Kidney (tissue), 14 donors: Measurements from ENCODE around the gene SORCS2. TPM values are rescaled to one million over a fixed set of nuclear protein-coding genes. Genes with fewer than 3 reads are reported as not detected.

Experiments
- DNase-seq, 5 donors: peaks; one replicate each; pipeline ENCODE4 v3.0.0-alpha.2; 2013 to 2020
- FAIRE-seq: peaks from 2 replicates; lab custom pipeline; 2012; peaks lifted over from hg19 to GRCh38; lab: Jason Lieb, UNC
- H3K27ac ChIP-seq, 2 donors: one replicate each; pipeline ENCODE4 v1.7.0; 2013; ENCODE audit warnings: low read depth in 2 of 2, low read length in 2 of 2, inconsistent platforms in 1 of 2
- H3K27me3 ChIP-seq: one replicate; pipeline ENCODE4 v1.7.1; 2013; ENCODE audit warnings: low read length, inconsistent platforms; ENCODE audit not compliant: control insufficient read depth, insufficient read depth
- H3K36me3 ChIP-seq, 3 donors: one replicate each; pipeline versions ENCODE4 v1.7.0 to v1.7.1; 2013; ENCODE audit warnings: low read length in 3 of 3, control low read depth in 1 of 3, inconsistent platforms in 1 of 3; ENCODE audit not compliant: insufficient read depth in 3 of 3, control insufficient read depth in 2 of 3
- H3K4me1 ChIP-seq, 3 donors: one replicate each; pipeline versions ENCODE4 v1.7.0 to v1.7.1; 2013; ENCODE audit warnings: low read length in 3 of 3, inconsistent platforms in 1 of 3, low read depth in 1 of 3; ENCODE audit not compliant: control insufficient read depth in 2 of 3, insufficient read depth in 2 of 3
- H3K4me3 ChIP-seq, 3 donors: one replicate each; pipeline versions ENCODE4 v1.7.0 to v1.8.1; 2013; ENCODE audit warnings: low read length in 3 of 3, control low read depth in 1 of 3, inconsistent platforms in 1 of 3
- H3K9ac ChIP-seq, 3 donors: one replicate each; pipeline versions ENCODE4 v1.7.0 to v1.7.1; 2013; ENCODE audit warnings: low read length in 3 of 3, control low read depth in 1 of 3, inconsistent platforms in 1 of 3
- H3K9me3 ChIP-seq, 3 donors: one replicate each; pipeline versions ENCODE4 v1.7.0 to v1.7.1; 2013; ENCODE audit warnings: low read length in 3 of 3, control low read depth in 1 of 3, inconsistent platforms in 1 of 3; ENCODE audit not compliant: control insufficient read depth in 2 of 3, insufficient read depth in 1 of 3
- CTCF ChIP-seq: IDR thresholded peaks from 3 replicates; pipeline ENCODE4 v1.5.1; 2012; ENCODE audit warnings: mild to moderate bottlenecking, moderate library complexity, borderline replicate concordance; ENCODE audit not compliant: insufficient read depth; ENCODE audit errors: extremely low read depth
- intact Hi-C: fragments of 100-400 bp; cut with DNase I; formaldehyde crosslinking; loops from one replicate; pipeline ENCODE4 v1.11.1; 2022
- polyA plus RNA-seq: library from polyadenylated mRNA; stranded (reverse); fragments of 350-450 nt; fragmentation: Illumina TruSeq; extraction: RNeasy Lipid Tissue Mini Kit (QIAGEN cat#74804); gene quantifications from one replicate; pipeline ENCODE4 v1.2.3, GENCODE V29; 2014; ENCODE audit warnings: low read depth, low replicate concordance; ENCODE audit not compliant: insufficient read depth
- total RNA-seq: library from RNA; stranded (reverse); fragmentation: NEBNext Ultra II Directional; extraction: Animal tissue kit (Norgen Biotek cat#: 25700); gene quantifications from one replicate; pipeline ENCODE4 v1.2.1, GENCODE V29; 2021
- donor health status: control.
- donor health status: control.
- donor health status: control.
- donor health status: control.
- donor health status: control.
- donor health status: DM: yes; HTN: yes; CAD: no.
- donor health status: Normal renal cell carcinoma (clear cell type).

Gene SORCS2
- total and polyA plus RNA-seq, 2 donors from 2014 or later: 6.1 to 9.1 TPM

DNA sequence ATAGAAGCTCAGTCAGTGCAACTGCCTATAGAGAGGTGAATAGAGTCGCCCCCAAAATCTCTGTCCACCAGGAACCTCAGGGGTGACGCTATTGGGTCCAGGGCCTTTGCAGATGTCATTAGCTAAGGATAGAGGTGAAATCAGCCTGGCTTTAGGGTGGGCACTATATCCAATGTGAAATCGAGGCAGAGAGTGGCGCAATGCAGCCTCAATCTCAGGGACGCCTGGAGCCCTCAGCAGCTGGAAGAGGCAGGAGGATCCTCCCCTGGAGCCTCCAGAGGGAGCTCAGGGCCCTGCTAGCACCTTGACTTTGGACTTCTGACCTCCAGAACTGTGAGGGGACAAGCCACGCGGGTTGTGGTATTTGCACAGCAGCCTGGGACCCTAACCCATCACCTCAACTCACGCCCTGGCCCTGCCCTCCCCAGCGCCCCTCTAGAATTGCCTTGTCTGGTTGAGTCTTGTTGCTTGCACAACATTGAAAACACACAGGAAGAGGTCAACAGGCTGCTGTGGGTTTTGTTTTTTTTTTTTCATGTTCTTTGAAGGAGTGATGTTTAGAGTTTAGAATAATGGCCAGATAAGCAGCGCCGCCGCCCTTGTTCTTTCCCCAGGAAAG is 331.8 kb downstream of the SORCS2 start:
- Histone ChIP-seq H3K4me1 (no peaks in the 10 kb centered on the region), H3K27me3 (no peaks in the 10 kb centered on the region), H3K9me3 (no peaks in the 10 kb centered on the region), H3K36me3 (no peaks in the 10 kb centered on the region), H3K27ac (no peak overlapping the region), H3K9ac (no peak overlapping the region), H3K4me3 (no peak overlapping the region)
- intact Hi-C loops: no loop called here
- no peak for DNase-seq
- FAIRE-seq: no peak
- TF ChIP-seq CTCF: no peak

GRCh38 chr4:7524843-7525242 is 332.5 kb downstream of the SORCS2 start:
- H3K4me3 ChIP-seq: no peak overlapping the region
- H3K27me3 ChIP-seq: no peaks in the 10 kb centered on the region
- H3K9ac ChIP-seq: no peak overlapping the region
- no peaks in the 10 kb centered on the region for H3K9me3 ChIP-seq
- intact Hi-C loops: no loop called here
- H3K4me1 ChIP-seq: no peaks in the 10 kb centered on the region
- no peak for FAIRE-seq
- no peak overlapping the region for H3K27ac ChIP-seq
- peak in 1 of 5 donors; percentile 29 for DNase-seq
- no peak for TF ChIP-seq CTCF
- no peaks in the 10 kb centered on the region for H3K36me3 ChIP-seq

- H3K27me3 ChIP-seq: no peaks in the 10 kb centered on the region
- H3K4me3 ChIP-seq: no peak overlapping the region
- no peaks in the 10 kb centered on the region for H3K36me3 ChIP-seq
- no peak overlapping the region for H3K9ac ChIP-seq
- H3K27ac ChIP-seq: no peak overlapping the region
- FAIRE-seq: no peak
- H3K9me3 ChIP-seq: no peaks in the 10 kb centered on the region
- H3K4me1 ChIP-seq: no peaks in the 10 kb centered on the region
- intact Hi-C loops: no loop called here
- TF ChIP-seq CTCF: no peak
- DNase-seq: no peak
These were observed 334.2 kb downstream of the SORCS2 start for GRCh38 chr4:7526491-7526890.
